Thyroid gland (tissue), 4 donors: ENCODE results near the gene CHRNB2. TPM values are rescaled to one million over a fixed set of nuclear protein-coding genes. Genes with fewer than 3 reads are reported as not detected.

Experiments used
- DNase-seq, 2 donors: peaks; one replicate each; pipeline ENCODE4 v3.0.0-alpha.2; 2019
- H3K27ac ChIP-seq, 3 donors: fragments of 200-600 bp; sonication (generic); 1 replicate in 2 of 3; 2 replicates in 1 of 3; pipeline ENCODE4 v1.5.1; 2016 to 2019; ENCODE audit warnings: mild to moderate bottlenecking in 1 of 3, moderate library complexity in 1 of 3
- H3K27me3 ChIP-seq: fragments of 200-600 bp; sonication (generic); one replicate; pipeline ENCODE4 v1.5.1; 2019
- H3K36me3 ChIP-seq, 2 donors: fragments of 200-600 bp; sonication (generic); one replicate each; pipeline ENCODE4 v1.5.1; 2016 to 2019
- H3K4me1 ChIP-seq, 2 donors: fragments of 200-600 bp; sonication (generic); one replicate each; pipeline ENCODE4 v1.5.1; 2017 to 2019
- H3K4me3 ChIP-seq, 3 donors: fragments of 200-600 bp; sonication (generic); replicated peaks in 1 of 3; 1 replicate in 2 of 3; 2 replicates in 1 of 3; pipeline ENCODE4 v1.5.1; 2016; ENCODE audit warnings: mild to moderate bottlenecking in 1 of 3
- H3K9me3 ChIP-seq: fragments of 200-600 bp; sonication (generic); one replicate; pipeline ENCODE4 v1.5.1; 2017
- POLR2A ChIP-seq, 2 donors: fragments of 450-650 bp; IDR thresholded peaks; one replicate each; pipeline ENCODE4 v1.6.1; 2017; ENCODE audit warnings: antibody characterized with exemption in 2 of 2, mild to moderate bottlenecking in 2 of 2, moderate library complexity in 1 of 2
- WGBS, 2 donors: methylation state at CpG; one replicate each; pipeline ENCODE4 v1.1.5; 2017; 5-methylcytosine and 5-hydroxymethylcytosine counted together
- intact Hi-C: fragments of 100-400 bp; cut with DNase I; formaldehyde crosslinking; loops from one replicate; pipeline ENCODE4 v1.15.1; 2023
- total RNA-seq, 4 donors: library from RNA; depleted of rRNA; stranded (reverse); fragments of >200 nt; gene quantifications; one replicate each; pipeline ENCODE4 v1.2.3, GENCODE V29; 2016
- TF ChIP-seq, protein P1 (sequence below), 6 experiments: fragments of 200-600 bp in 3 of 6; fragments of 450-650 bp in 3 of 6; sonication (generic) in 3 of 6; IDR thresholded peaks; one replicate each; pipeline ENCODE4 v1.5.1; 2016 to 2019; ENCODE audit warnings: antibody characterized with exemption in 6 of 6, mild to moderate bottlenecking in 2 of 6, inconsistent platforms in 1 of 6, moderate library complexity in 1 of 6

Gene CHRNB2
- total RNA-seq, 4 donors from 2014 or later: 0.73 TPM; not detected in 3

DNA sequence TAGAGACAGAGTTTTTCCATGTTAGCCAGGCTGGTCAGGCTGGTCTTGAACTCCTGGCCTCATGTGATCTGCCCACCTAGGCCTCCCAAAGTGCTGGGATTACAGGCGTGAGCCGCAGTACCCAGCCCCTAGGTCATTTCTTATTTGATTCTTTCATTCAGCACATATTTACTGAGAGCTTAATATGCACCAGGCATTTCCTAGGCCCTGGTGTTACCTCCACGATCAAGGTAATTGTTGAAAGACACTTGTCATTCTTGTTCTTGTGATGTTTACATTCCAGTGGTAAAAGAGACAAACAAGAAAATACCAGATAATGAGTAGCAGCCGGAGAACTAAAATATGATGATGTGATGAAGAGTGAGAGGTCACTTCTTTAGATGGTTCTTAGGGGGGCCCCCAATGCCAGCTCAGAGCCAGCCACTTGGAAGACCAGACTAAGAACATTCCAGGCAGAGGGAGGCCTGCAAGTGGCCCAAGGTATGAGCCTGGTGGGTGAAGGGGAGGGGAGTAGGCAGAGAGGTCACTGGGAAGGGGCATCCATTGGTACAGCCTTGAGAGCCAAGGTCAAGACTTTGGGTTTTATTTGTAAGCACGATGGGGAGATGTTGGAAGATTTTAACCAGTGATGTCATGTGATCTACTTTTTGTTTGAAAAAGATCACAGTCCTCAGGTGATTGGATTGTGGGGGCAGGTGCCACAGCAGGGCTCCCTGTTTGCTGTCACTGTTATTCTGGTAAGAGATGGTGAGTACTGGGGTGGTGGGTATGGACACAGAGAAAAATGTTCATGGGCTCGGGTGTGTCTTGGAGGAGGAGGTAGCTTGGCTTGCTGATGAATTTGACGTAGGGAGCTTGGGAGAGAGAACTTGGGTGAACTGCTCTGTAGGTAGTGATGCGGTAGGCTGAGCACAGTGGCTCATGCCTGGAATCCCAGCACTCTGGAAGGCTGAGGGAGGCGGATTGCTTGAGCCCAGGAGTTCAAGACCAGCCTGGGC is 27.8 kb upstream of the CHRNB2 start:
- no peaks in the 10 kb centered on the region for H3K9me3 ChIP-seq
- no peak overlapping the region for H3K4me3 ChIP-seq
- H3K27me3 ChIP-seq: no peaks in the 10 kb centered on the region
- no peaks in the 10 kb centered on the region for H3K36me3 ChIP-seq
- TF ChIP-seq, protein P1, sequence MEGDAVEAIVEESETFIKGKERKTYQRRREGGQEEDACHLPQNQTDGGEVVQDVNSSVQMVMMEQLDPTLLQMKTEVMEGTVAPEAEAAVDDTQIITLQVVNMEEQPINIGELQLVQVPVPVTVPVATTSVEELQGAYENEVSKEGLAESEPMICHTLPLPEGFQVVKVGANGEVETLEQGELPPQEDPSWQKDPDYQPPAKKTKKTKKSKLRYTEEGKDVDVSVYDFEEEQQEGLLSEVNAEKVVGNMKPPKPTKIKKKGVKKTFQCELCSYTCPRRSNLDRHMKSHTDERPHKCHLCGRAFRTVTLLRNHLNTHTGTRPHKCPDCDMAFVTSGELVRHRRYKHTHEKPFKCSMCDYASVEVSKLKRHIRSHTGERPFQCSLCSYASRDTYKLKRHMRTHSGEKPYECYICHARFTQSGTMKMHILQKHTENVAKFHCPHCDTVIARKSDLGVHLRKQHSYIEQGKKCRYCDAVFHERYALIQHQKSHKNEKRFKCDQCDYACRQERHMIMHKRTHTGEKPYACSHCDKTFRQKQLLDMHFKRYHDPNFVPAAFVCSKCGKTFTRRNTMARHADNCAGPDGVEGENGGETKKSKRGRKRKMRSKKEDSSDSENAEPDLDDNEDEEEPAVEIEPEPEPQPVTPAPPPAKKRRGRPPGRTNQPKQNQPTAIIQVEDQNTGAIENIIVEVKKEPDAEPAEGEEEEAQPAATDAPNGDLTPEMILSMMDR (IDR thresholded peaks at IDR 0.05): no peak
- no peak for TF ChIP-seq POLR2A (IDR thresholded peaks at IDR 0.05)
- H3K4me1 ChIP-seq: no peaks in the 10 kb centered on the region
- H3K27ac ChIP-seq: no peak overlapping the region
- intact Hi-C loops: loop anchor here (10.0 kb wide), 1 partner anchor 135 kb away; the partner anchor contains the start of gene IL6R
- no peak for DNase-seq
- 86 to 88% methylated on average over 9 of the region's 9 CpGs for WGBS, 2 donors

DNA sequence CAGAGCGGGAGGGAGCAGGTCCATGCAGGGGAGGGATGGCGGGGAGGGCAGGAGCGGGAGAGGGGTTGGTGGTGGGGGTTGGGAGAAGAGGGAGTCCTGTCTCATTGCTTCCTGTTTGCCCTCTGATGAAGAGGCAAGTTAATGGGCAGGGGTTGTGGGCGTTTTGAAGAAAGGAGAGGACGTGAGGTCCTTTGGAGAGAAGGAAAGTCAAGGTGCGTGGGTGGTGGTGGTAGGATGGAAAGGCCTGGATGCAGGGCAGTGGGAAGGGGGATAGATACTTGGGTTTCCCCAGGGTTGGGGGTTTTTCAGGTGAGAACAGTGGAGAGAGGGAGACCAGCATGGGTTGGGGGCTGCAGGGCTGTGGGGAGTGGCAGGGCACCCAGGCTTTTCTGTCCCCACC is 26.3 kb upstream of the CHRNB2 start:
- no peak overlapping the region for H3K4me3 ChIP-seq
- TF ChIP-seq, protein P1 (IDR thresholded peaks at IDR 0.05): no peak
- TF ChIP-seq POLR2A (IDR thresholded peaks at IDR 0.05): no peak
- no peaks in the 10 kb centered on the region for H3K27me3 ChIP-seq
- H3K27ac ChIP-seq: no peak overlapping the region
- no peaks in the 10 kb centered on the region for H3K9me3 ChIP-seq
- no peaks in the 10 kb centered on the region for H3K36me3 ChIP-seq
- DNase-seq: no peak
- no peaks in the 10 kb centered on the region for H3K4me1 ChIP-seq
- intact Hi-C loops: loop anchor here (10.0 kb wide), 1 partner anchor 136 kb away; the partner anchor contains the start of gene IL6R
- 68 to 81% methylated on average over 6 of the region's 6 CpGs for WGBS, 2 donors

GRCh38 chr1:154546264-154547063 is 21.1 kb upstream of the CHRNB2 start:
- no peak for TF ChIP-seq POLR2A (IDR thresholded peaks at IDR 0.05)
- TF ChIP-seq, protein P1 (IDR thresholded peaks at IDR 0.05): peak; percentile 53 to 82 (median 72)
- Histone ChIP-seq H3K4me3 (no peak overlapping the region), H3K9me3 (no peaks in the 10 kb centered on the region), H3K27ac (no peak overlapping the region), H3K4me1 (peaks cover 0 to 4% of the 10 kb centered on the region in 2 donors), H3K27me3 (no peaks in the 10 kb centered on the region), H3K36me3 (peaks cover 26 to 29% of the 10 kb centered on the region in 2 donors)
- WGBS, 2 donors: 81 to 84% methylated on average over 13 of the region's 13 CpGs
- peak; percentile 58 to 66 for DNase-seq
- intact Hi-C loops: loop anchor here (5.0 to 10.0 kb wide), 2 partner anchors 64 to 142 kb away; partner anchors contain the start of gene IL6R

DNA sequence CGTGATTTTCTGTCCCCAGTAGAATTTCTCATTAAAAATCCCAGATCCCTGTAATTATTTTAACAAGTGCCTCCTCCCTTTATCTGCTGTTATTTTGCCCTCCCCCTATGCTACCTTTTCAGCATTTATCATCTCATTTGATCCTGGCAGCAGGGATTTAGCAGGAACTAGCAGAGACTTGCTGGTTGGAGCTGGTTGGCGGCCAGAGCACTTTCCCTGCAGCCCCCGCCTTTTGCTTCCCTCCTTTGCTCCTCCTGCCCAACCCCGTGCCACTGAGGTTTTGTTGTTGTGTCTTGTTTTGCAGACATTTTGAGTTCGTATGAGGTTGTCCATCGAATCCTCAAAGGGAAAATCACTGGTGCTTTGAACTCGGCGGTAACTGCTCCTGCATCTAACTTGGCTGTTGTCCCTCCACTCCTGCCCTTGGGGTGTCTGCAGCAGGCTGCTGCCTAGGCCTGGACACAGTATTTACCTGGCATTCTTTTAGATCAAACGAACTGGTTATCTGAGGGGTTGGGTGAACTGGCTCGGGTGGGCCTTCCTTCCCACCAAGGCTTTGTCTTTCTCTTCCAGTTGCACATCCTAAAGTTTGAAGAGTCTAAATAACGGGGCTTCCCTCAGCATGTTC is 20.4 kb upstream of the CHRNB2 start:
- no peak for DNase-seq
- Histone ChIP-seq H3K27me3 (no peaks in the 10 kb centered on the region), H3K36me3 (peaks cover 31 to 36% of the 10 kb centered on the region in 2 donors), H3K4me1 (peaks cover 7 to 12% of the 10 kb centered on the region in 2 donors), H3K9me3 (no peaks in the 10 kb centered on the region), H3K27ac (no peak overlapping the region), H3K4me3 (no peak overlapping the region)
- intact Hi-C loops: loop anchor here (5.0 to 10.0 kb wide), 2 partner anchors 65 to 142 kb away; partner anchors contain the start of gene IL6R
- no peak for TF ChIP-seq POLR2A (IDR thresholded peaks at IDR 0.05)
- TF ChIP-seq, protein P1 (IDR thresholded peaks at IDR 0.05): no peak
- 83 to 87% methylated on average over 11 of the region's 11 CpGs for WGBS, 2 donors
